22Rv1 (cell line): Measurements from ENCODE around the gene NOVA1.

Experiments
- CTCF ChIP-seq: fragments of 450-650 bp; IDR thresholded peaks from 2 replicates; pipeline ENCODE4 v1.5.1; 2017; ENCODE audit warnings: mild to moderate bottlenecking
- ZFX ChIP-seq: fragments of 450-650 bp; IDR thresholded peaks from 2 replicates; pipeline ENCODE4 v1.6.1; 2017; ENCODE audit warnings: antibody characterized with exemption, borderline replicate concordance

- TF ChIP-seq CTCF (no peak), ZFX (no peak)
Measured at GRCh38 chr14:26466862-26467261, 131.0 kb downstream of the NOVA1 start.
